ENCODE data around the gene ABCC3.
"Not testable (repeated sequence)": the region's sequence is repeated elsewhere in the genome, so short reads cannot be mapped to it uniquely, and the experiment has no call there.

Gene ABCC3

GRCh38 chr17:50666316-50666715 lies 31.6 kb downstream of the ABCC3 start:
- no peak for DNase-seq (ENCODE audit: low spot score)

- no peak for DNase-seq (ENCODE audit: low spot score)
Measured at GRCh38 chr17:50667259-50668024, 32.8 kb downstream of the ABCC3 start.

GRCh38 chr17:50668025-50668837 lies 33.5 kb downstream of the ABCC3 start:
- DNase-seq (ENCODE audit: low spot score): no peak

- DNase-seq (ENCODE audit: low spot score): no peak
Measured at GRCh38 chr17:50668838-50669581, 34.3 kb downstream of the ABCC3 start.

GRCh38 chr17:50672071-50672470 lies 37.4 kb downstream of the ABCC3 start:
- no peak for DNase-seq (ENCODE audit: low spot score)

- no peak for DNase-seq (ENCODE audit: low spot score)
Measured at GRCh38 chr17:50672831-50673551, 38.3 kb downstream of the ABCC3 start.

- no peak for DNase-seq (ENCODE audit: low spot score)
Measured at GRCh38 chr17:50675190-50675589, 40.5 kb downstream of the ABCC3 start.

GRCh38 chr17:50675627-50676026 lies 40.9 kb downstream of the ABCC3 start:
- DNase-seq (ENCODE audit: low spot score): no peak

GRCh38 chr17:50676065-50676975 lies 41.6 kb downstream of the ABCC3 start:
- no peak for DNase-seq (ENCODE audit: low spot score)

- DNase-seq (ENCODE audit: low spot score): no peak
Measured at GRCh38 chr17:50677851-50678375, 43.2 kb downstream of the ABCC3 start.

GRCh38 chr17:50679008-50679544 lies 44.4 kb downstream of the ABCC3 start:
- no peak for DNase-seq (ENCODE audit: low spot score)

- no peak for DNase-seq (ENCODE audit: low spot score)
Measured at GRCh38 chr17:50680126-50680525, 45.4 kb downstream of the ABCC3 start.

GRCh38 chr17:50680543-50681262 lies 46.0 kb downstream of the ABCC3 start:
- not testable (repeated sequence) for DNase-seq (ENCODE audit: low spot score)

- DNase-seq (ENCODE audit: low spot score): no peak
Measured at GRCh38 chr17:50681263-50682200, 46.9 kb downstream of the ABCC3 start.

GRCh38 chr17:50682441-50682840 lies 47.8 kb downstream of the ABCC3 start:
- DNase-seq (ENCODE audit: low spot score): no peak

- DNase-seq (ENCODE audit: low spot score): no peak
Measured at GRCh38 chr17:50682938-50683337, 48.3 kb downstream of the ABCC3 start.

GRCh38 chr17:50683434-50684287 lies 49.0 kb downstream of the ABCC3 start:
- DNase-seq (ENCODE audit: low spot score): no peak

- no peak for DNase-seq (ENCODE audit: low spot score)
Measured at GRCh38 chr17:50684288-50684611, 49.6 kb downstream of the ABCC3 start.
